GM21529 (cell line): ENCODE results near the gene MICU1.
"Not testable (repeated sequence)": the region's sequence is repeated elsewhere in the genome, so short reads cannot be mapped to it uniquely, and the experiment has no call there.

Experiments
- ATAC-seq: cut with Tn5 transposase; IDR thresholded peaks from one replicate; pipeline ENCODE4 v1.9.1; 2021; ENCODE audit not compliant: unreplicated experiment

The MICU1 gene

GRCh38 chr10:72563327-72563932 is 62.4 kb downstream of the MICU1 start:
- peak; percentile 74 for ATAC-seq

- no peak for ATAC-seq
Observed at GRCh38 chr10:72561745-72562166, 64.1 kb downstream of the MICU1 start.

GRCh38 chr10:72557362-72557761 is 68.5 kb downstream of the MICU1 start:
- ATAC-seq, result no peak

GRCh38 chr10:72552857-72553256 is 73.0 kb downstream of the MICU1 start:
- no peak for ATAC-seq

- ATAC-seq, result no peak
Observed at GRCh38 chr10:72550239-72550638, 75.6 kb downstream of the MICU1 start.

GRCh38 chr10:72545546-72545945 is 80.3 kb downstream of the MICU1 start:
- no peak for ATAC-seq

GRCh38 chr10:72543855-72544254 is 82.0 kb downstream of the MICU1 start:
- not testable (repeated sequence) for ATAC-seq

GRCh38 chr10:72542396-72542815 is 83.5 kb downstream of the MICU1 start:
- ATAC-seq, result no peak

- no peak for ATAC-seq
Observed at GRCh38 chr10:72541337-72541736, 84.5 kb downstream of the MICU1 start.

- no peak for ATAC-seq
Observed at GRCh38 chr10:72540193-72540807, 85.6 kb downstream of the MICU1 start.

- ATAC-seq, result no peak
Observed at GRCh38 chr10:72539137-72539536, 86.7 kb downstream of the MICU1 start.

GRCh38 chr10:72525689-72526088 is 100.2 kb downstream of the MICU1 start:
- no peak for ATAC-seq

GRCh38 chr10:72525277-72525676 is 100.6 kb downstream of the MICU1 start:
- no peak for ATAC-seq

GRCh38 chr10:72524489-72524888 is 101.4 kb downstream of the MICU1 start:
- ATAC-seq, result no peak

GRCh38 chr10:72523932-72524396 is 101.9 kb downstream of the MICU1 start:
- no peak for ATAC-seq

GRCh38 chr10:72523062-72523461 is 102.8 kb downstream of the MICU1 start:
- ATAC-seq, result no peak

GRCh38 chr10:72517244-72517643 is 108.6 kb downstream of the MICU1 start:
- ATAC-seq, result no peak

- ATAC-seq, result no peak
Observed at GRCh38 chr10:72515455-72515854, 110.4 kb downstream of the MICU1 start.

GRCh38 chr10:72513910-72514309 is 112.0 kb downstream of the MICU1 start:
- no peak for ATAC-seq

- no peak for ATAC-seq
Observed at GRCh38 chr10:72511459-72511858, 114.4 kb downstream of the MICU1 start.

GRCh38 chr10:72509941-72510340 is 115.9 kb downstream of the MICU1 start:
- no peak for ATAC-seq

GRCh38 chr10:72509206-72509799 is 116.6 kb downstream of the MICU1 start:
- no peak for ATAC-seq
